HG03196 (cell line): ENCODE data around the gene ERLEC1.
A peak's percentile ranks its signal among the peaks of the same experiment; 100 is the strongest.
"Not testable (repeated sequence)": the region's sequence is repeated elsewhere in the genome, so short reads cannot be mapped to it uniquely, and the experiment has no call there.

ENCODE experiments used
- ATAC-seq: cut with Tn5 transposase; IDR thresholded peaks from one replicate; pipeline ENCODE4 v1.9.1; 2021; ENCODE audit not compliant: unreplicated experiment

ERLEC1 gene

GRCh38 chr2:53786705-53787613 is at the start of gene ERLEC1, which contains the start of gene ASB3:
Gene ERLEC1, plus strand, starts transcription at chr2:53787044. Its CDS starts 167 bp downstream, at chr2:53787211.
Gene ASB3, minus strand, starts transcription at chr2:53786953. Its CDS starts 21,381 bp downstream, at chr2:53765572.
- ATAC-seq: peak; percentile 96

- no peak for ATAC-seq
These were observed 49.8 kb upstream of the ERLEC1 start for GRCh38 chr2:53737091-53737490.

- ATAC-seq: no peak
These were observed 47.8 kb upstream of the ERLEC1 start for GRCh38 chr2:53739032-53739431.

- ATAC-seq: no peak
These were observed 46.7 kb upstream of the ERLEC1 start for GRCh38 chr2:53740170-53740569.

GRCh38 chr2:53744395-53745065 is 42.3 kb upstream of the ERLEC1 start:
- no peak for ATAC-seq

- no peak for ATAC-seq
These were observed 36.6 kb upstream of the ERLEC1 start for GRCh38 chr2:53750041-53750768.

GRCh38 chr2:53751728-53752127 is 35.1 kb upstream of the ERLEC1 start:
- peak; percentile 84 for ATAC-seq

GRCh38 chr2:53752385-53752784 is 34.5 kb upstream of the ERLEC1 start:
- no peak for ATAC-seq

GRCh38 chr2:53753041-53753440 is 33.8 kb upstream of the ERLEC1 start:
- ATAC-seq: no peak

- no peak for ATAC-seq
These were observed 31.7 kb upstream of the ERLEC1 start for GRCh38 chr2:53755121-53755520.

- ATAC-seq: no peak
These were observed 30.2 kb upstream of the ERLEC1 start for GRCh38 chr2:53756644-53757043.

GRCh38 chr2:53757206-53757605 is 29.6 kb upstream of the ERLEC1 start:
- not testable (repeated sequence) for ATAC-seq

GRCh38 chr2:53765767-53766166 is 21.1 kb upstream of the ERLEC1 start:
- no peak for ATAC-seq

GRCh38 chr2:53767405-53768241 is 19.2 kb upstream of the ERLEC1 start, which contains the start of gene CHAC2:
Gene CHAC2, plus strand, starts transcription at chr2:53767804. Its CDS starts 83 bp downstream, at chr2:53767887.
- ATAC-seq: peak; percentile 91

GRCh38 chr2:53768242-53768542 is 18.7 kb upstream of the ERLEC1 start:
- peak; percentile 36 for ATAC-seq

- no peak for ATAC-seq
These were observed 17.4 kb upstream of the ERLEC1 start for GRCh38 chr2:53769318-53769945.

- no peak for ATAC-seq
These were observed 16.6 kb upstream of the ERLEC1 start for GRCh38 chr2:53770264-53770663.

GRCh38 chr2:53777134-53777533 is 9.7 kb upstream of the ERLEC1 start:
- no peak for ATAC-seq

GRCh38 chr2:53778536-53779162 is 8.2 kb upstream of the ERLEC1 start:
- ATAC-seq: no peak

- ATAC-seq: no peak
These were observed 6.8 kb upstream of the ERLEC1 start for GRCh38 chr2:53780056-53780455.
